GM18909 (cell line): ENCODE data around the gene GSTT4.
"Not testable (repeated sequence)": the region's sequence is repeated elsewhere in the genome, so short reads cannot be mapped to it uniquely, and the experiment has no call there.

Source experiments
- ATAC-seq: cut with Tn5 transposase; IDR thresholded peaks from one replicate; pipeline ENCODE4 v1.9.1; 2021; ENCODE audit warnings: mild to moderate bottlenecking; ENCODE audit not compliant: unreplicated experiment, poor library complexity

GSTT4 gene

DNA sequence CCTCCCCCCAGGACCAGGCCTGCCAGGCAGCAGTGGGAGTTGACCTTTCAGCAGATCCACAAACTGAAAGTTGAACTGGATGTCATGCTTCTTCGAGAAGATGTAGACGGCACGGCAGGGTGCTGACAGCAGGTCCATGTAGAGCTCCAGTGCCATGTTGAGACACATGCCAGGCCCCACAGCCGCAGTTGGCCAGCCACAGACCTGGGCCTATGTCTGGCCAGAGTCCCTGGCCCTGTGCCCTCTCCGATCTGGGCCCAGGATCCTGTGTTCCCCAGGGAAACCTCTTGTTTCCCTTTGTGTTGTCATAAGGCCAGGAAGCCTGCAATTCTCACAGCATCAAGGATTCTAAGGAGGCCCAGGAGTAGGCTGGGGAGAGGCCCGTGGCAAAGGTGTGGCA lies at the start of gene GSTT4:
GSTT4 (minus strand) TSS at position 253 of the 400 bp plus-strand sequence; CDS start at position 156, 97 bp downstream.
- ATAC-seq = no peak

DNA sequence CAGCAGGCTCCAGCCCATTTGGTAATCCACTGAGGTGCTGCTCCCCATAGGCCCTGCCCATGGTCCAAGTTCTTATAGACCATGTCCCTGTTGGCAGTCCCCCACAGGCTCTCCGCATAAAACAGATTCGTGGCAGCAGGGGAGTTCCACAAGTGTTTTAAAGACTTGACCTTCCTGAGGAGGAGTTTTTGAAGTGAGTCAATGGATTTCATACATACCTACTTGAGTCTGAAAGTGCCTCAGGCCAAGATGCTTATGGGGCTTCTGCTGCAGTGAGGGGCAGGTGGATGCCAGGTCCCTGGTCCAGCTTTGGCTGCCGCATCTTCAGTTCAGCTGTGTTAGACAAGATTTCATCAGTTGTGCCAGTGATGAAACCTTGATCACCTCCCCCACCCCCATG lies 49.1 kb upstream of the GSTT4 start:
- no peak for ATAC-seq

DNA sequence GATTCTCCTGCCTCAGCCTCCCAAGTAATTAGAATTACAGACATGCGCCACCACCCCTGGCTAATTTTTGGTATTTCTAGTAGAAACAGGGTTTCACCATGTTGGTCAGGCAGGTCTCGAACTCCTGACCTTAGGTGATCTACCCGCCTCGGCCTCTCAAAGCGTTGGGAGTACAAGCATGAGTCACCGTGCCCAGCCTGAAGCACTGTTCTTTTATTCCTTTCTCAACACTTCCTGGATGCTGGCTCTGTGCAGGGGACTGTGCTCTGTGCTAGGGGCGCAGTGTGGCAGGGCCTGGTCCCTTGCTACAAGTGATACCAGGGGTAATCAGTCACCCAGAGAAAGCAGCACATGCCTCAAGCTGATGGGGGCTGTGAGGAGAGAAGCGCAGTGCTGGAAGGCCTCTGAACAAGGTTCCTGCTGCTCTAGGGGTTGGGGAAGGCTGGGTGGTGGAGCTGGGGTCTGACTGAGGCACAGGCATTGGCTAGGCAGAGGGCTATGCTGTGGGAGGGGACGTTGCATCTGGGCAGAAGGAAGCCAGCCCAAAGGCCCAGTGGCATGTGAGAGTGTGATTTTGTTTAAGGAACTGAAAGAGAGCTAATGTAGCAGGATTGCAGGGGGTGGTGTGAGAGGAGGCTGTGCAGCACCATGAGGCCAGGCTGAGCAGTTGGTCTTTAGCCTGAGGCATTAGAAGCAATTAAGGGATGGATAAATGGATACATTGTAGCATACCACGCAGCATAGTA lies 48.4 kb upstream of the GSTT4 start:
- no peak for ATAC-seq

DNA sequence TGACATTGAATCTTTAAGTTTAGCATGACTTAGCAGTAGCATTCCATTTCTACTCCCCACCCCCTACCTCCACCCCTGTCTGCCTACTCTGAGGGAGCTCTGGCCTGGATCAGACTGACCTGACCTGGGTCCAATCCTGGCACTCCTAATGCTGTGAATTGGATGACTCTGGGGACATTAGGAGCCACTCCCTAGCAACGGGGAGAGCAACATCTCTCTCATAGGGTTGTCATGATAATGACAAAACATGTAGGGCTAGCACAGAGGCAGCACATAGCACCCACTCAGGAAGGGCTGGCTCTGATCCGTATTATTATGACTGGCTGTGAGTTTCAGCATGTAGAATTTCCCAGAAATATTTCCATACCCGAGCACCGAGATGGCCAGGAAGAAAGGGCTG lies 46.3 kb upstream of the GSTT4 start:
- no peak for ATAC-seq

DNA sequence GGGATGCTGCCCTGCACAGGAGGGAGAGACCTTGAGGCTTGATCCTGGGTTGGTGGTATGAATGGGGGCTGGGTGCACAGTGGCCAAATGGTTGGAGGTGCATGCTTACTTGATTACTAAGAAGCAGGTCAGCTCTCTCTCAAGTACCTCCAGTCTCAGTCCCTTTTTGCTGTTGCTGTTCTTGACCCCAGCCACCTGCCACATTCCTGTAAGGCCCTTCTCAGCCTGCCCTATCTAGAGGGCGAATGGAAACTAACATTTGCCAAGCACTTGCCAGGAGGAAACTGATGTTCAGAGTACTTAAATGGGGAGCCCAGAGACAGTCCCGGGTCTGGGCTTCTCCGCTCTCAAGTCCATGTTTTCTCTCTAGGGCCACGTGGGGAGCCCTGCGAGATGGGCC lies 45.8 kb upstream of the GSTT4 start:
- no peak for ATAC-seq

DNA sequence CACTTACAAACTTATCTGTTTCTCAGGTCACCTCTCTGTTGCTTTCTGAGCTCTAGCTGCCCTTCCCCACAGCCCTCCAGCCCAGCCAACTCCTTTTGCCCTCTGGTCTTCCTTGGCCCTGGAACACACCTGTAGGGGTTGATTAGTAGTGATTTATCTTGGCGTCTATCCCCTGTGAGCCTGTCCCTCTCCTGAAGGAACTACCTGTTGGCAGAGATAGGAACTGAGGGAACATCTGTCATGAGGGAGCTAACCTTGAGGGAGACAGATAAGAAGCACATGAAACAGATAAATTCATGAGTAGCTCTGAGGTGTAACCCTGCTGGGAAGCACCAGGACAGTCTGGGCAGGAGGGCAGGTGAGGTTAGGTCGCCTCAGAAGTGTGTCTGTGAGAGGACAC lies 44.7 kb upstream of the GSTT4 start:
- no peak for ATAC-seq

DNA sequence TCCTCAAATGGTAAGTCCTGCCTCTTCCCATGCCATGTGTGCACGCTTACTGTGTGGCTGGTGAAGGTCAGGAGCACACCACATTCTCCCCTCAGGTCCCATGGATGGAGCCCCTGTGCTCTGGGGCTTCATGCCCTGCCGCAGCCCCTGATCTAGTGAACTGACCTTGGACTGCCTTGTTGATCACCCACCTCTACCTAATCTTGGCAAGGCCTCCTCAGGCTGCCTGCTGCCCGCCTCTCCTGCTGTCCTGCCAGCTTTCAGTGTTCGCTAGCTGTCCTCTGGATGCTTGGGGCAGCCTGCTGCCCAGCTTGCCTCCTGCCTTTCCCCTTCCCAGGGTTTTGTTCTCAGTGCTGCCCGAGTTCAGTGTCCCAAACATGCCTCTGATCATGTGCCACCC lies 44.0 kb upstream of the GSTT4 start:
- ATAC-seq = no peak

DNA sequence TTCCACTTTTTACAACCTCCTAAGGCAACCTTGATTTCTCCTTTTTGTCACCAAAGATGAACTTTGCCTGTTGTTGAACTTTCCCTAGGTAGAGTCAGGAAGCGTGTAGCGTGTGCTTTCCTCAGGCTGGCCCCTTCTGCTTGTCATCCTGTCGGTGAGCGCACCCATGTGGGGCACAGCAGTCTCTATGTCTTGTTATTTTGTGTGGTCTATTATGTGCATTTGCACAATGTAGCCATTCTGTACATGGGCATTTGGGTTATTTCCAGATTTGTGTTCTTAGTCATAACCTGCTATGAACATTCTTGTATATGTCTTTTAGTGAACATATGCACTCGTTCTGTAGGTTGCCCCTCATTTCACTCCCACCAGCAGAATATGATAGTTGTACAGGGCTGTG lies 40.8 kb upstream of the GSTT4 start:
- no peak for ATAC-seq

DNA sequence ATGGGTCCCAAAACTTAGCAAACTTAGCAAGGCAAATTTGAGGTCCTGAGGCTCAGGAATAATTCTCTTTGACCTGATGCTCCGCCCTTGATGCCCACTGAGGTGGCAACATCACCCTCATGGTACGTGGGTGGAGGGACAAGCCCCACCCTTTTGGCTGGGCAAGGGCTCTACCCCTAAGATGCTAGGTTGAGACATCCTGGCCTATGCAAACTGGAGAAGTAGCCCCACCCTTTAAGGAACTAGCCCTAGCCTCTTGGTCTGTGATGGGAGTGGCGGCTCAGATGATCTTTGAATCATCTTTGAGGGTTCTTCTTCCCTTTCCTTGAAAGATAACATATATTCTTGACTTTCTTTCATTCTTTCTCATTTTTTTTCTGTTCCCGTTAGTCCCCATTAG lies 38.7 kb upstream of the GSTT4 start:
- no peak for ATAC-seq

DNA sequence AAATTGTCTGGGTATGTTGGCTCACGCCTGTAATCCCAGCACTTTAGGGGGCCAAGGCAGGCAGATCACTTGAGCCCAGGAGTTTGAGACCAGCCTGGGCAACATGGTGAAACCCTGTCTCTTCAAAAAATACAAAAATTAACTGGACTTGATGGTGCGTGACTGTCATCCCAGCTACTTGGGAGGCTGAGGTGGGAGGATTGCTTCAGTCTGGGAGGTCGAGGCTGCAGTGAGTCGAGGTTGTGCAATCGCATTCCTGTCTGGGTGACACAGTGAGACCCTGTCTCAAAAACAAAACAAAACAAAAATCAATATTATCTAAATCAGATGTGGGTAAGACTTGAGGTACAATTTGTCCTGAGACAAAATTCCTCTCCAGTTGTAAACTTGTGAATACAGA lies 38.2 kb upstream of the GSTT4 start:
- ATAC-seq = not testable (repeated sequence)

DNA sequence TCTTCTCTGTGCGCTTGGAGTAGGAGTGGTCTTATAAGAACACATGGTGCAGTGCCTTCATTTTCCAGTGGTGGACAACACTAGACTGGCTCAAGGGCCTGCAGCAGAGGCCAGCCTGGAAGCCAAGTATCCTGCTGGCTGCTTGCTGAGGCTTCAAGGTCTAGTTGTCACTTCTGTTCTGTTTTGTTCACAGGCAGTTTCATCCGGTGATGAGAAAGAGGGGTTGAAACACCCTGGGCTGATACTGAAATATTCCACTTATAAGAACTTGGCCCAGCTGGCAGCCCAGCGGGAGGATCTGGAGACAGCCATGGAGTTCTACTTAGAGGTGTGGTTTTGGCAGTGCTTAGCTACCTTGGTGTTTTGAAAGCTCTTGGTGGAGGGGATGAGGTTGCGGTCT lies 35.7 kb upstream of the GSTT4 start:
- ATAC-seq = no peak

DNA sequence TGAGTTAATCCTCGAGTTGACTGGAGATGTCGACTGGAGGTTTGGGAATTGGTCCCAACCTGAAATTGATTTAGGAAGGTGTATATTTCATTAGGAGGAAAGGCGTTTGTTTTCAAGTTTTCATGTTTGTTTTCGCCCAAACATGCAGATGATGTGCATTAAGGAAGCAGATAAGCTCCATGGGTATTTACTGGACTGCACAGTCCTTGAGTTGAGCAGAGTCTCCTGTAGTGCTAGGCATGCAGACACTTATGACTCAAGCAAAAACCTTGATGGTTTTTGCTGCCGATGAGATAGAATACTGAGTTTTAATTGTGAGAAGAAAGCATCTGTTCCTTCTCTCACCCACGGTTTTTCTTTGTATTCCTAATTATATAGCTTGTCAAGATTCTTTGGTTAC lies 33.8 kb upstream of the GSTT4 start:
- ATAC-seq = no peak

DNA sequence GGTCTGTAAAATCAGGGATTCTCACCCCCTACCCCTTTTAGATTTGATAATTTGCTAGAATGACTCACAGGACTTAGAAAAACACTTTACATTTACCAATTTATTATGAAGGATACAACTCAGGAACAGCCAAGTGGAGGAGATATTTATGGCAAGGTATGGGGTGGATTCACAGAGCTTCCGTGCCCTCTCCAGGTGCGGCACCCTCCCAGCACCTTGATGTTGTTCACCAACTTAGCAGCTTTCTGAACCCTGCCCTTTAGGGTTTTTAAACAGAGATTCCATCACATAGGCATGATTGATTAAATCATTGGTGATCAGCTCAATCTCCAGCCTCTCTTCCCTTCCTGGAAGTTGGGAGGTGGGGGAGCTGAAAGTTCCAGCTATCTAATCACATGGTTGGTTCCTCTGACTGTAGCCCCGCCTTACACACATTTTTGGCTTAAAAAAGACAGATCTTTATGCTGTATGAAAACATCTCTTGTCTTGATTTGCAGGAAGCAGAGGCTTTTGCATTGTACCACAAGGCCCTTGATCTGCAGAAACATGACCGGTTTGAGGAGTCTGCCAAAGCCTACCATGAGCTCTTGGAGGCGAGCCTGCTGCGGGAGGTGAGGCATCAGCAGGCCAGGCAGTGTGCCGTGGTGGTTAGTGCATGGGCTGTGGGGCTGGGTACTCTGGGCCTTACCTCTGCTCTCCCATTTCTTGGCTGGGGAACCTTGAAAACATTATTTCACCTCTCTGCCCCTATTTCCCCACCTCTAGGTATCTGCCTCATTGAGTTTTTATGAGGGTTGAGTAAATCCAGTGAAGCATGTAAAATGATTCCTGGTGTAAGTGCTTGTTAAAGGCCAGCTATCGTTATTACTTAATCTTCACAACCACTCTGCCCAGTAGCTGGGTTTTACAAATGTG lies 32.9 kb upstream of the GSTT4 start:
- ATAC-seq = no peak

DNA sequence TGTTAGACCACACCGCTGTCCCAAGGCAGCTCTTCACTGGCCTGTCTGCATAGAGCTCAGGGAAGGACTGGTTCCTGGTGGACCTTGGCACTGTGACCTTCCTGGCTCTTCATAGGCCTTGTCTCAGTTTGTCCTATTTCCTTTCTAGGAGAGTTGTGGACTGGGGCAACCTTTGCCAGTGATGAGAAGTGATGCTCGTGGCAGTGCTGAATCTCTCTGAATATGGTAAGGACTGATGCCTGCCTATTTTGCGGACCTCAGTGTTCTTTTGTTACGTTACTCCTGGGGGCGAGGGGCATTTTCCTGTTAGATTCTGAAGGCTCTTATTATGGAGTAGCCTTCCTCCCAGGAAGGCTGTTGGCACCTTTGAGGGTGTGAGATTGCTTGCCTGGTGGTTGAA lies 30.0 kb upstream of the GSTT4 start:
- no peak for ATAC-seq

DNA sequence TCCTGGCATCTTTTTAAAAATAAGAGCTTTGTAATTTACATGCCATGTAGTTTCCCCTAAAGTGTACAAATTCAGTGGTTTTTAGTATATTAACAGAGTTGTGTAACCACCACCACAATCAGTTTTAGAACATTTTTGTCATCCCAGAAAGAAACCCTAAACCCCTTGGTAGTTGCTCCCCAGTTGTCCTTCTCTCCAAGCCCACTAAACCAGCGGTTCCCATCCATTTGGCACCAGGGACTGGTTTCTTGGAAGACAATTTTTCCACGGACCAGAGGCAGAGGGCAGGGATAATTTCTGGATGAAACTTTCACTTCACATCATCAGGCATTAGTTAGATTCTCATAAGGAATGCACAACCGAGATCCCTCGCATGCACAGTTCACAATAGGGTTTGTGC lies 28.5 kb upstream of the GSTT4 start:
- ATAC-seq = no peak

DNA sequence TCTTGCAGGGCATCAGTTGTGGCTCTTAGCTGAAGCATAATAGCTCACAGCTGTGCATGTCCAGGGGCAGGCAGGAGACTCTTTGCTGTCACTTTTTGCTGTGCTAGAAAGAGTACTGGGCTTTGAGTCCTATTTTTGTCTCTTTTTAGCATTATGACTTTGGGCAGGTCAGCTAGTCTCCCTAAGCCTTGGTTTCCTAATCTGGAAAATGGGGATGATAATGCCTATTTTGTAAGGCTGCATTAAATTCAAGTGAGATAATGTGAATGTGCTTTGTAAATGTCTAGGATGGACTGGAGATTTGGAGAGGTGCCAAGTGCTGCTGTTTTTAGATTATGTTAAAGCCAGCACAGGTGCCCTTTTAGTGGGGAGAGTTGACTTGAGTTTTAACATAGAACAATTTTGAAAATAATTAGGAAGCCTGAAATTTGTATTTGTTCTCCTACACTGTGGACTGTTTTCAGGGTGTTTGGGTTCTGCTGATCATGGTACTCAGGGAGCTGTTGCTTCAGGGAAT lies 25.0 kb upstream of the GSTT4 start:
- no peak for ATAC-seq

DNA sequence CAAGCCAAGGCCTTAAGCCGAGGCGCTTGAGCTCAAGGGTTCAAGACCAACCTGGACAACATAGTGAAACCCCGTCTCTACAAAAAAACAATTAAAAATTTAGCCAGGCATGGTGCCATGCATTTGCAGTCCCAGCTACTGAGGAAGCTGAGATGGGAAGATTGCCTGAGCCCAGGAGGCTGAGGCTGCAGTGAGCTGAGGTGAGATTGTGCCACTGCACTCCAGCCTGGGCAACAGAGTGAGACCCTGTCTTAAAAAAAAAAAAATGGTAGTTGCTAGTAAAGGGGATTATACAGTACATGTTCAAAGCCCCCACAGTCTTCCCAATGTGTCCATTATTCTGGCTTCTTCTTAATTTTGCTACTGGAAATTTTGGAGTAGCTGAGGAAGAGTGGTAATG lies 24.1 kb upstream of the GSTT4 start:
- ATAC-seq = no peak

DNA sequence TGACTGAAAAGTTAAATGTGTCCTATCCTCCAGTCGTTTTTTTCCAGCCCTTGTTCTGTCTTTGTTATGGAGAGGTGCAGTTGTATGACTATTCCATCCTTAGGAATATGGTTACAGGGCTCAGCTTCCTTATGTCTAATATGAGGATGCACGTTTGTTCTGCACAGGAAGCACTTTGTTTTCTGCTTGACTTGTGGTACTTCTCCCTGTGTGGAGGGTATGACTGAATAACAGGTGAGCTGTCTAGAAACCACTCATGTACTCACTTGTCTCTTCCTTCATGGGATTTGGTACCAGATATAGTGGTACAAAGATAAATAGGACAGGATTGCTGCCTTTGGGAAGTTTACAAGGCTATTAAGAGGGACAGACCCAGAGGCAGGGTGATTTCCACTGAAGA lies 23.3 kb upstream of the GSTT4 start:
- no peak for ATAC-seq

DNA sequence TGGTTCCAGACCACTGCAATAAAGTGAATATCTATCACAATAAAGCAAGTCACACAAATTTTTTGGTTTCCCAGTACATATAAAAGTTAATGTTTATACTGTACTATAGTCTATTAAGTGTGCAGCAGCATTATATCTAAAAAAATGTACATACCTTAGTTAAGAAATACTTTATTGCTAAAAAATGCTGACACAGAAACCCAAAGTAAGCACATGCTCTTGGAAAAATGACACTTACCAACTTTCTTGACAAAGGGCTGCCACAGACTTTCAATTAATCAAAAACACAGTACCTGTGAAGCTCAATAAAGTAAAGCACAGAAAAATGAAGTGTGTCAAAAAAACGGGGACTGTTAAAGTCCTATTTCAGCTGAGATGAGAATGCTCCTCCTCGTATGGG lies 22.7 kb upstream of the GSTT4 start:
- no peak for ATAC-seq

DNA sequence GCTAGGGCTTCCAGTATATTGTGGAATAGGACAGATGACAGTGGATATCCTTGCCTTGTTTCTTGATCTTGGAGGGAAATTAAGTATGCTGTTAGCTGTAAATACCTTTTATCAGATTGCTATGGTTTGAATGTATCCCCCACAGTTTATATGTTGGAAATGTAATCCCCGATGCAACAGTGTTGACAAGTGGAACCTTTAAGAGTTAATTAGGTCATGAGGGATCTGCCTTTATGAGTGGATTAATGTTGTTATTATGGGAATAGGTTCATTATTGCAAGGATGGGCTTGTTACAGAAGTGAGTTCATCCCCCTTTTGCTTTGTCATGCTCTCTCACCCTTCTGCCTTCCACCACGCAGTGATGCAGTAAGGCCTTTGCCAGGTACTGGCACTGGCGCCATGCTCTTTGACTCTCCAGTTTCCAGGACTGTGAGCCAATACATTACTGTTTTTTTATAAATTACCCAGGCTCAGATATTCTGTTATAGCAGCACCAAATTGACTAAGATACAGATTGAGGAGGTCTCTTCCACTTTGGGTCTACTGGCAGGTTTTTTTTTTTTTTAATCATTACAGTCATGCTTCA lies 22.2 kb upstream of the GSTT4 start:
- no peak for ATAC-seq

DNA sequence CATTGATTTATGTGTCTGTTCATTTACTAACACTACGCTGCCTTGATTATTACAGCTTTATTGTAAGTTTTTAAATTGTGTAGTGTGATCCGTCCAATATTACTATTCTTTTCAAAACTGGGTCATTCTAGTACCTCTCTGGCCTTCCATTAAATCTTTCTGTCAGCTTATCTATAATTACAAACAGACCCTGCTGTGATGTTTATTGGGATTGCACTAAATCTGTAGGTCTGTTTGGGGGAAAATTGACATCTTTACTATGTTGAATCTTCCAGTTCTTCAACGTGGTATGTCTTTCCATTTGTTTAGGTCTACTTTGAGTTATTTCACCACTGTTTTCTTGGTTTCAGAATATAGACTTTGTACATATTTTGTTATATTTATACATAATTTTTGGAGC lies 21.5 kb upstream of the GSTT4 start:
- ATAC-seq = no peak
